Measurements from ENCODE around the gene CCR6. TPM values are rescaled to one million over a fixed set of nuclear protein-coding genes. Genes with fewer than 3 reads are reported as not detected.

Gene CCR6
- polyA plus RNA-seq, 1 experiment: not detected

DNA sequence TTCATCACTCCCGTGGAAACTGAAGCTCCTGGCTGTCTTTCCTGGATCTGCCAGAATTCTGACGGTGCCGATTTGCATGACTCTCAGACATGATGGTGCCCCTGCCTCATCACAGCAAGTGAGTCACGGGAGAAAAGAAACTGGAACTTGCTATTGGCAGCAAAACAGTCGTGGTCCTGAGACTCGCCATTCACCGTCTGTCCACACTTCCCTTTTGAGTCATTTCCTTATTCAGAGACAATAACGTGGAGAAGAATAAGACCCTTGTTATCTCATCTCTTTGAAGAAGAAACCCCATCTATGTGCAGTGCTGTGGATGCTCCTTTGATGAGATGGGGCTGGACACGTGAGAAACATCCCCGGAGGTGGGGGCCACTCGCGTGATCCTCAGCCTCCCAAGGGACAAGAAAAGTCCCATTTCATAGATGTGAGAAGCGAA is 30.6 kb downstream of the CCR6 start:
- TF ChIP-seq, protein P1, sequence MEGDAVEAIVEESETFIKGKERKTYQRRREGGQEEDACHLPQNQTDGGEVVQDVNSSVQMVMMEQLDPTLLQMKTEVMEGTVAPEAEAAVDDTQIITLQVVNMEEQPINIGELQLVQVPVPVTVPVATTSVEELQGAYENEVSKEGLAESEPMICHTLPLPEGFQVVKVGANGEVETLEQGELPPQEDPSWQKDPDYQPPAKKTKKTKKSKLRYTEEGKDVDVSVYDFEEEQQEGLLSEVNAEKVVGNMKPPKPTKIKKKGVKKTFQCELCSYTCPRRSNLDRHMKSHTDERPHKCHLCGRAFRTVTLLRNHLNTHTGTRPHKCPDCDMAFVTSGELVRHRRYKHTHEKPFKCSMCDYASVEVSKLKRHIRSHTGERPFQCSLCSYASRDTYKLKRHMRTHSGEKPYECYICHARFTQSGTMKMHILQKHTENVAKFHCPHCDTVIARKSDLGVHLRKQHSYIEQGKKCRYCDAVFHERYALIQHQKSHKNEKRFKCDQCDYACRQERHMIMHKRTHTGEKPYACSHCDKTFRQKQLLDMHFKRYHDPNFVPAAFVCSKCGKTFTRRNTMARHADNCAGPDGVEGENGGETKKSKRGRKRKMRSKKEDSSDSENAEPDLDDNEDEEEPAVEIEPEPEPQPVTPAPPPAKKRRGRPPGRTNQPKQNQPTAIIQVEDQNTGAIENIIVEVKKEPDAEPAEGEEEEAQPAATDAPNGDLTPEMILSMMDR (IDR thresholded peaks at IDR 0.05; ENCODE audit: low read depth, low read length): no peak
- no peak overlapping the region for H3K4me3 ChIP-seq (ENCODE audit: low read depth, low read length)

DNA sequence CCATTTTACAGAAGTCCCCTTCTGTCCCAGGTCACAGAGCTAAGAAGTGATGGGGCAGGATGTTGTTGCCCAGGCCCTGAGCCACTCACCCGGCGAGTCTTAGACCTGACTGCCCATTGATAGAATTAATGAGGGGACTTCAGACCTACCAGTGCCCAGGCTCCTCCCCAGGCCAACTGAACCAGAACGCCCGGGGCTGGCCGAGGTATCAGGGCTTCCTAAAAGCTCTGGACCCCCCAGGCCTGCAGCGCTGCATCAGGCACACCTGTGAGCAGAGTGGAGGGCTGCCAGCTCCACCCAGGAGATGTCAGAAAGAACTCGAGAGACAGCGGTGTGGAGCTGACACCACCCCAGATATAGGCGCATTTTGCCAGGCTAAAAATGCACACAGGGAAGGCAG is 31.4 kb downstream of the CCR6 start:
- POLR2A ChIA-PET: no interaction called here
- CTCF ChIA-PET: no interaction called here
- H3K27ac ChIP-seq (ENCODE audit: low read depth, low read length): no peak overlapping the region
- no peaks in the 10 kb centered on the region for H3K27me3 ChIP-seq (ENCODE audit: control insufficient read depth, insufficient read depth, low read length)
- H3K9me3 ChIP-seq (ENCODE audit: control insufficient read depth, insufficient read depth, low read length): peaks cover 26% of the 10 kb centered on the region
- no peak for DNase-seq (ENCODE audit: low read depth, low spot score)
- TF ChIP-seq, protein P1 (IDR thresholded peaks at IDR 0.05; ENCODE audit: low read depth, low read length): no peak
- no peak overlapping the region for H3K4me3 ChIP-seq (ENCODE audit: low read depth, low read length)

More for the DNA sequence above, 30.6 kb downstream of the CCR6 start:
- CTCF ChIA-PET: no interaction called here
- peaks cover 26% of the 10 kb centered on the region for H3K9me3 ChIP-seq (ENCODE audit: control insufficient read depth, insufficient read depth, low read length)
- H3K27ac ChIP-seq (ENCODE audit: low read depth, low read length): no peak overlapping the region
- POLR2A ChIA-PET: no interaction called here
- no peak for DNase-seq (ENCODE audit: low read depth, low spot score)
- no peaks in the 10 kb centered on the region for H3K27me3 ChIP-seq (ENCODE audit: control insufficient read depth, insufficient read depth, low read length)

DNA sequence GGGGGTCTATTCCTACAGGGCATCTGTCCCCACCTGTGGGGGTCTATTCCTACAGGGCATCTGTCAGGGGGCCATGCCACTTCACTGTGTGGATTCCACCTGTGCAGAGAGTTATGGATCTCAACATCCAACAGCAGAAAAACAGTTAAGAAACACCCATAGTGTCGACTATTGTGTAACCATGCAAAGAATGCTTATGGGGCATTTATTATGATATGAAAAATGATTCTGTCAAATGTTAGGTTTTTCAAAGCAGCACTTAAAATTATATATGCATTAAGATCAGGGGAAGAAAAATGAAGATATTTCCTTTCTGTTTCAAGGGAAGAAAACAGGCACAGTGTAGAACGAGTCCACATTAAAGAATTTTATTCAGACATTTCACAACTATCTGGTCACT is 32.0 kb downstream of the CCR6 start:
- Histone ChIP-seq H3K9me3 (ENCODE audit: control insufficient read depth, insufficient read depth, low read length) (peaks cover 26% of the 10 kb centered on the region), H3K4me3 (ENCODE audit: low read depth, low read length) (no peak overlapping the region), H3K27ac (ENCODE audit: low read depth, low read length) (no peak overlapping the region), H3K27me3 (ENCODE audit: control insufficient read depth, insufficient read depth, low read length) (no peaks in the 10 kb centered on the region)
- ChIA-PET POLR2A (no interaction called here), CTCF (no interaction called here)
- no peak for DNase-seq (ENCODE audit: low read depth, low spot score)
- TF ChIP-seq, protein P1 (IDR thresholded peaks at IDR 0.05; ENCODE audit: low read depth, low read length): no peak

DNA sequence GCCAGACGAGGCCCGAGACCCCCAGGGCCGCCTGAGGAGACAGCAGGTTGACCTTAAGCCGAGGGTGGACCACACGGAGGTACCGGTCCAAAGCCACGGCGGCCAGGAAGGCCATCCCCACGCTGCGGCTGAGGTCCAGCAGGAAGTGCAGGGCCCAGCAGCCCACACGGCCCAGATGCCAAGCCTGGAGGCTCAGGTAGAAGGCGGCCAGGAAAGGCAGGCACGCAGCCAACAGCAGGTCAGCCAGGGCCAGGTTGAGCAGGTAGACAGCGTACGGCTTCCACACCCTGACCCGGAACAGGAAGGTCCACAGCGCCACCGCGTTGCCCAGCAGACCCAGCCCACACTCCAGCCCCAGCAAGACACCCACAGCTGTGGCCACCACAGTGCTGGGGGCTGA is 34.5 kb downstream of the CCR6 start:
- Histone ChIP-seq H3K9me3 (ENCODE audit: control insufficient read depth, insufficient read depth, low read length) (peaks cover 22% of the 10 kb centered on the region), H3K27ac (ENCODE audit: low read depth, low read length) (no peak overlapping the region), H3K27me3 (ENCODE audit: control insufficient read depth, insufficient read depth, low read length) (no peaks in the 10 kb centered on the region), H3K4me3 (ENCODE audit: low read depth, low read length) (no peak overlapping the region)
- CTCF ChIA-PET: no interaction called here
- POLR2A ChIA-PET: no interaction called here
- TF ChIP-seq, protein P1 (IDR thresholded peaks at IDR 0.05; ENCODE audit: low read depth, low read length): no peak
- no peak for DNase-seq (ENCODE audit: low read depth, low spot score)

DNA sequence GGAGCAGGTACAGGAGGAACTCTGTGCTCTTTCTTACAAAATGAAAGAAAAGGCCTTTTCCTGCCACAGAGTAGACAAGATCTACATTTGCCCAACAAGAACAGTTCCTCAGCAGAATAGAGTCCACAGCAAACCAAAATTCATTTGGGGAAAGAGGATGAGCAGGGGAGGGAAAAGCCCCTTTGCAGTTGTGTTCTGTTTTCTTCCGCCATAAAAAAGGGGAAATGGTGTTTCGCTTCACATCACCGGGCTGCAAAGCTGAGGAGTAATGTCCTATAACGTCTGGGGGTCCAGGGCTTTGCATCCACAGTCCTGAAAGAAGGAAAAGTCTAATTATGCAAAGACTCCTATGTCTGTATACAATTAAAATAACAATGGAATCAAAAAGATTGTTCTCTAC is 35.0 kb downstream of the CCR6 start, which contains the start of gene GPR31:
Gene GPR31 (minus strand): TSS at position 118 of the 400 bp plus-strand sequence. CDS start 149 bp downstream, outside the sequence.
- CTCF ChIA-PET: no interaction called here
- no peak for DNase-seq (ENCODE audit: low read depth, low spot score)
- peaks cover 22% of the 10 kb centered on the region for H3K9me3 ChIP-seq (ENCODE audit: control insufficient read depth, insufficient read depth, low read length)
- no peaks in the 10 kb centered on the region for H3K27me3 ChIP-seq (ENCODE audit: control insufficient read depth, insufficient read depth, low read length)
- H3K4me3 ChIP-seq (ENCODE audit: low read depth, low read length): no peak within 1 kb of the TSS
- no peak within 1 kb of the TSS for H3K27ac ChIP-seq (ENCODE audit: low read depth, low read length)
- POLR2A ChIA-PET: no interaction called here
- TF ChIP-seq, protein P1 (IDR thresholded peaks at IDR 0.05; ENCODE audit: low read depth, low read length): no peak

All from AG04450 (cell line).